HG02943 (cell line): ENCODE results near the gene SAMD8.
"Not testable (repeated sequence)": the region's sequence is repeated elsewhere in the genome, so short reads cannot be mapped to it uniquely, and the experiment has no call there.

Experiments used
- ATAC-seq: cut with Tn5 transposase; IDR thresholded peaks from one replicate; pipeline ENCODE4 v1.9.1; 2021; ENCODE audit warnings: mild to moderate bottlenecking, low read depth, moderate library complexity; ENCODE audit not compliant: unreplicated experiment

The SAMD8 gene

DNA sequence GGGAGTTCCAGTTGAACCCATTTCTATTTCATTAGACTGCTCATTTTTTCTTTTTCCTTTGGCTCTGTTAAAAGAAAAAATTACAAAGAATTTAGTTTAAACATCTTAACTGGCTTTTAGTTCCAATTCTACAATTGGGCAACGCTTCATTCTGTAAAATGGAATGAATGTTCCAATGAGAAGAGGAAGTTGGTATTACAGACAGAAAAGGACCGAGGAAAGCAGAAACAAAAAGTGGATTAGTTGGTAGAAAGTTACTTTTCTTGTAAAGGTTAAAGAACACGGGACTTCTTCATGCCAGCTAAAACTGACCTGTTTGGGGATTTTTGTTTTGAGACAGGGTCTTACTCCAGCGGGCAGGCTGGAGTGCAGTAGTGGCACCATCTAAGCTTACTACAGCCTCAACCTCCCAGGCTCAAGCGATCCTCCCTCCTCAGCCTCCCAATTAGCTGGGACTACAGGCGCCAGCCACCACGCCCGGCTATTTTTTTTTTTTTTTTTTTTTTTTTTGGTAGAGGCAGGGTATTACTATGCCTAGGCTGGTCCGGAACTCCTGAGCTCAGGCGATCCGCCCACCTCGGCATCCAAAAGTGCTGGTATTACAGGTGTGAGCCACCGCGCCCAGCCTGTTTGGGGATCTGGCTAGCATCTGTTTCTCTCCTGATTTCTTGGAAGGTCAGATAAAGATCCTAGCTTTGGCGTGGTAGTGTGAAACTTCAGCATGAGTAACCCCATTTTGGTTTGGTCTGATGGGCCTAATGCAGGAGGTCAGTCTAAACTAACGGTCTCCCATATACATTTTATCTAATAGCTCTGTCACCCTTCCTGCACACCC is 97.8 kb downstream of the SAMD8 start:
- peak; percentile 4 for ATAC-seq

DNA sequence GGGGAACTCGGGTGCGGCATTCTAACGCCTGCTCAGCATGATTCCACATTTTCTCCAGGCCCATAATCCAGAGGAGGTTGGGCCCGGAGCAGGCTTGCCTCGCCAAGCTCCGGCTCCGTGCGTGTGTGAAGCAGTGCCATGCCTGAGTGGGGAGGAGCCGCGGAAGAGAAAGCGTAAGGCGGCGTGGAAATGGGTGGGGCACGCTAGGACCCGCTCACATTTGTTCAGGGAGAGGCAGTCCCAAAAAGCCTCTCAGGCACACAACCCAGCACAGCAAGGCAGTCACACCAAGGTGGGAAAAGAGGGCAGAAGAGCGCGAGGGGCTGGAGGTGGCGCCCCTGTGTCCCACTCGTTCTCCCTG is 98.4 kb downstream of the SAMD8 start:
- peak; percentile 69 for ATAC-seq

DNA sequence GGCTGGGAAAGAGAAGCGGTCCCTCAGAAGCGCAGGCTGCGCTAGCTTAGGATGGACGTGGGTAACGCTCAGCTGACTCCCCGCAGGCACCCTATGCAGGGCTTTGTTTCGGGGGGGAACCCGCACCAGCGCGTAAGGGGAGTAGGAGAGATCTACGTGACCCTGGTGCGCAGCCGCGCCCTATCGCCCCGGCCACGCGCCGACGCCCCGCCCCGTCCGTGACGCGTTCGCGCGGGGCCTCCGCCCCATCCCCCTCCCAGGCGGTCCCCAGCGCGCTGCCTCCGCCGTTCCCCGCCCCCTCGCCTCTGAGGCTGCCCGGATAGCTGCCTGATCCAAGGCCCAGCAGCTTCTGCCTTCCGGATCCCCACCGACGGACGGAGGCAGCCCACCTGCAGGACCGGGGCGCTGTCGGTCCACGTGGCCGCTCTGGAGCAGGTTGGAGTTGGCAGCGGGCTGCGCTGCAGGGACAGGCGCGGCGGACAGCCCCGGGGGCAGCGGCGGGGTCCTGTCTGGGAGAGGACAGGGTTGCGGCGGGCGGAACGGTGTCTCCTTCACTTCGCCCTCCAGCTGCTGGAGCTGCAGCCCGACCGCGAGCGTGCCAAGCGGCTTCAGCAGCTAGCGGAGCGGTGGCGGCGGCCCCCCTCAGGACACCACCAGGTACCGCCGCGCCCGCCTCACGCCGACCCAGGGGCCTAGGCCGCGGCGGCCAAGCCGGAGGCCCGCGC is 99.0 kb downstream of the SAMD8 start, which contains the start of gene VDAC2:
VDAC2 (plus strand) TSS at position 515 of the 725 bp plus-strand sequence. CDS start 363 bp downstream, outside the sequence.
- ATAC-seq = peak; percentile 82

DNA sequence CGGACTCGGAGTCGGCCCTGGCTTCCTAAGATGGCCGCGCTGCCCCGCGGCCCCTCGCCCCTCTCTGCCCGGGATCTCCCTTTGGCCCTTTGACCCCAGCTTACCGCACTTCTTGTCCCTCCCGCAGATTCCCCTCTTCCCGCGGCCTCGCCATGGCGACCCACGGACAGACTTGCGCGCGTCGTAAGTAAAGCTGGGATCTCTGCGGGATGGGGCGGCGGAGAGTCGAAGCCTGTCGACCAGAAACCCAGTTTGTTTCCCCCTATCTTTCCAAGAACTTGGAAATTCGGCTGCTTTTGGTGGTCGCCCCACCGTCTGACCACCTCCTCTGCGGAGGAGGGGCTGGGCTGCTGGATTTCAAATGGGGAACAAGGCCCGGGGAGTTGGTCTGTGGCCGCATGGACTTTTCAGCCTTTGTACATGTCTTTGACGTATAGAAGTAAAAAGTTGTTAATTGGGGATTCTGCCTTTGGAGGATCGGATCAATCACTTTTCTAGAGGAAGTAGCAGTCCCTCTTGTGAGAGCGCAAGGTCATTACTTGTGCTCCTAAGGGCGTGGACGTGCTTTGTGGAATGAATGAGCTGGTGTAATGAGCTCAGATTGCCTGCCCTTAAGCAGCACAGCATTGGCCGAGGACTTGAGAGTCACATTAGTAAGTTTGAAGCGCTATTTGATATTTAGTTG is 99.7 kb downstream of the SAMD8 start:
- peak; percentile 3 for ATAC-seq

DNA sequence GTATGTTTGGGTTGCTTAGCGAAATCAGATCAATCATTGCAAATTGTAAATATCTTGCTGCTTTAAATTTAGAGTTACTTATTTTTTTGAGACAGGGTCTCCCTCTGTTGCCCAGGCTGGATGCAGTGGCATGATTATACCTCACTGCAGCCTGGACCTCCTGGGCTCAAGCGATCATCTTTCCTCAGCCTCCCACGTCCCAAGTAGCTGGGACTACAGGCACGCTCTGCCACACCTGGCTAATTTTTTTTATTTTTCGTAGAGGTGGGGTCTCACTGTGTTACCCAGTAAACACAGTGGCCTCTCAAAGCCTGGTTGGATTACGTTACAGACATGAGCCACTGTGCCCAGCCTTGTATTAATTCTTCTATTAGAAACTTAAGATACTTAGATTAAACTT is 100.9 kb downstream of the SAMD8 start:
- ATAC-seq = no peak

DNA sequence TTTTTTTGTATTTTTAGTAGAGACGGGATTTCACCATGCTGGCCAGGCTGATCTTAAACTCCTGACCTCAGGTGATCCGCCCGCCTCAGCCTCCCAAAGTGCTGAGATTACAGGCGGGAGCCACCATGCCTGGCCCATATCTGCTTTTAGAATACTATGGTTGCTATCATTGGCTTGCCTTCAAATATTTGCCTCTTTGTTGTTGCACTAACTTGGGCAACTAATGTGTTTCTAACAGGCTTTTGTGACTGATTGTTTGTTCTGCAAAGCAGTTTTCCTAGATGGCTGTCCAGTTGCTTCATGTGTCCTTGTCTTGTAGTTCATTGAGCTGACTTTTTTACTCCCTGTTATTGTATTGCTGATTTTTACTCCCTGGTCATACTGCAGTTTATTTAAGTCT is 108.8 kb downstream of the SAMD8 start:
- ATAC-seq = no peak

DNA sequence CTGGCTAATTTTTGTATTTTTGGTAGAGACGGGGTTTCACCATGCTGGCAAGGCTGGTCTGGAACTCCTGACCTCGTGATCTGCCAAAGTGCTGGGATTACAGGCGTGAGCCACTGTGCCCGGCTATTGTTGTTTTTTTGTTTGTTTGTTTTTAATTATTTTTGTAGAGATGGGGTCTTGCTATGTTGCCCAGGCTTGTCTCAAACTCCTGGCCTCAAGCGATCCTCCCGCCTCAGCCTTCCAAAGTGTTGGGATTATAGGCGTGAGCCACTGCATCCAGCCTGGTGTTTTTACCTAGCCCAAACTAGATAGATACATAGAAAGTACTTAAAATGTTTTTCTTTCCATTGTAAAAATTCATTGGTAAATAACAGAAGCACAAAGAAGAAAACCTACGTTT is 110.0 kb downstream of the SAMD8 start:
- not testable (repeated sequence) for ATAC-seq

DNA sequence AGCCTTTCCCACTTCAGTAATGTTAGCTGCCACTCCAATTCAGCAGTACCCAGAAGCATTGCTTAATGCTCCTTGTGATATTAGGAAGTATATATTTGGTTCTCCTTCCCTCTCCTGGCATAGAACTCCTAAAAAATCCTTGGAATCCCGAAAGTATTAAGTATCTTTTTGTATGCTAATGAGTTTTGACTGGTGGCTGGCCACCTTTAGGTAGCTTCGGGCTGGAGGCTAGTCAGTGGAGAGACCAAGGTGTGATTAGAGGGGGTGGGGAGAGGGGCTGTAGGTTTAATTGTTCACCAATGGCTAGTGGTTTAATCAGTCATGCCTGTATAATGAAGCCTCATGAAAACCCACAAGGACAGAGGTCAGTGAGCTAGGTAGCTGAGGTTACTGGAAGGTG is 112.1 kb downstream of the SAMD8 start:
- ATAC-seq = no peak

DNA sequence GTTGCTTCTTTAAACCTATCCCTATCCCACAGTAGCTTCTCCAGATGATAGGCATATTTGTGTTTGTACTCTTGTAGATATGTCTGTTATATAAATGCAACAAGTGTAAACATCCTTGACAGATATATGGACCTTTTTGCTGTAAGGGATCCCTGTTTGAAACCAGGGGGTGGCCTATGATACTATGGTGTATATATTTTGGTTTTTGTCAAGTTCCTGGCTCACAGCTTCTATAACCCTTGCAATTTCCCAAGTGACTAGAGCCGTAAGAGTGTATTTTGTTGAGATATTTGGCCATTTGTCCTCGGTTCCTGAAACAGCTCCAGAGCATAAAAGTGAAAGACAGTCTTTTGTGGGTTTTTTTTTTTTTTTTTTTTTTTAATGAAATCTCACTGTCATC is 114.6 kb downstream of the SAMD8 start:
- ATAC-seq = no peak

DNA sequence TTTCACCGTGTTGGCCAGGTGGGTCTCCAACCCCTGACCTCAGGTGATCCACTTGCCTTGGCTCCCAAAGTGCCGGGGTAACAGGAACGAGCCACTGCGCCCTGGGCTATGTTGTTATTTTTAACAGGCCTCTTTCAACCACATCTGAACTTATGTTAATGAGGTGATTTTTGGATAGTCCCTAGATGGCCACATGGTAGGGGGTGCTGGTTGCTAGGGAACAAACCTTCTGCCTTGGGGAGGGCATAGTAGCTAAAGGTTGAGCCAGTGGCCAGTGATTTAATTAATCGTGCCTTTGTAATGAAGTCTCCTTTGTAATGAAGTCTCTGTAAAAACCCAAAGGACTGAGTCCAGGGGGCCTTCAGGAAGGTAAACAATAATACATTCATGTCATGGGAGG is 115.2 kb downstream of the SAMD8 start:
- ATAC-seq = no peak

DNA sequence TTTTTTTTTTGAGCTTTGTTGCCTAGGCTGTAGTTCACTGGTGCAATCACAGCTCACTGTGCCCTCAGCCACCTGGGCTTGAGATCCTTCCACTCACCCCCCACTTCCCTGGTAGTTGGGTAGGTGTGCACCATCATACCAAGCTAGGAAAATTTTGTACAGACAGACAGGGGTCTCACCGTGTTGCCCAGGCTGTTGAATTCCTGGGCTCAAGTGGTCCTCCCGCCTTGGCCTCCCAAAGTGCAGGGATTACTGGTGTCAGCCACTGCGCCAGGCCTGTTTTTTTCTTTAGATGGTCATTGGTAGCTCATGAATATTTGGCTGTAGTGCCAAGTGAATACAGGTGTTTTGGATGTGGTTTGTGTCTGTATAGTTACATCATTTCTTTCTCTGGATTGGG is 116.8 kb downstream of the SAMD8 start:
- no peak for ATAC-seq

DNA sequence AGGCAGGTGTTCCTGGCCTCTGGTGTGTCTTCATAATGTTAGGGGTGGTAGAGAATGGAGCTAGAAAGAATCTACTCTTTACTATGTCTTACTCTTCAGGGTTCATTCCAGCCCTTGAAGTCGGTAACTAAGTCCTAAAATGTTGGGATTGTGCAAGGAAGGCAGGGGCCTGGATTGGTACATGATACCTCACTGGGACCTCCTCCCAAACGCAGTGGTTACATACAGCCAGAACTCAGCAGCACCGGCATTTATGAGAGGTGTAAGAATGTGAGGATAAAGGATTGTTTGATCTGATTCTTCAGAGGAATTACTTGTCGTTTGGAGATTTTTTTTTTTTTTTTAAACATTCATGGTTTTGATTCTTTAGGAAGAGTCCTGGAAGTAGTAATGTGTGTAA is 117.4 kb downstream of the SAMD8 start:
- ATAC-seq = no peak

DNA sequence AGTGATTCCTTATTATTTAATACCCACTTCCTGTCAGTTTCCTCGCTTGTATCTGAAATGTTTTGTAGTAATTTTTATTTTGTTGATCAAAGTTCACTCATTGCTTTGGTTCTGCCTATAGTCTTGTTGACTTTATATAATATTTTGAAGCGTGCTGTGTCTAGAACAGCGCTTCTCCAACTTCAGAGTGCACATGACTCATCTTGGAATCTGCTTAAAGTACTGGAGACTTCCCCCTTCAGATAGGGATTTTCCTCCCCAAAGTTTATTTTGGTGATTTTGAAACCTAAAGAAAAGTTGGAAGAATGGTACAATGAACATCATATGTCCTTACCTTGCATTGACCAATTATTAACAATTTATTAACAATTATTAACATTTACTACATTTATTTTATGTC is 118.5 kb downstream of the SAMD8 start:
- ATAC-seq = no peak

DNA sequence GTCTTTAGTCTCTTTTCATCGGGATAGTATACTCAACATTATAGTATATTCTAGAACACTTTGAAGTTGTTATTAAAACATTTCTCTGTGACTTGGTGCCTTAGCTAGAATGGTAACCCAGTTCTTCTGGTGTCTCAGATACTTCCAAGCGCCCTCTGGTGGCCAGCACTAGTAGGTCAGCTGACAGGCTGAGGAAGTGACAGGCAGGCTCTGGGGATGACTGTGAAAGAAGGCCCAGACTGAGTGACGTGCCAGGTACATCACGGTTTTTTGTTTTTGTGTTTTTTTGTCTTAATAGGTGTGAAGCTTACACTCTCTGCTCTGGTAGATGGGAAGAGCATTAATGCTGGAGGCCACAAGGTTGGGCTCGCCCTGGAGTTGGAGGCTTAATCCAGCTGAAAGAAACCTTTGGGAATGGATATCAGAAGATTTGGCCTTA is 119.2 kb downstream of the SAMD8 start:
- no peak for ATAC-seq
